ENCODE results near the gene ZC3H7A. TPM values are rescaled to one million over a fixed set of nuclear protein-coding genes. Genes with fewer than 3 reads are reported as not detected.

Gene ZC3H7A
- total and polyA plus RNA-seq, 10 of the 15 experiments (the other 5 are each of a cell fraction or from before 2014, with no cell fraction given), result 46.3 to 188 (median 68.6) TPM

DNA sequence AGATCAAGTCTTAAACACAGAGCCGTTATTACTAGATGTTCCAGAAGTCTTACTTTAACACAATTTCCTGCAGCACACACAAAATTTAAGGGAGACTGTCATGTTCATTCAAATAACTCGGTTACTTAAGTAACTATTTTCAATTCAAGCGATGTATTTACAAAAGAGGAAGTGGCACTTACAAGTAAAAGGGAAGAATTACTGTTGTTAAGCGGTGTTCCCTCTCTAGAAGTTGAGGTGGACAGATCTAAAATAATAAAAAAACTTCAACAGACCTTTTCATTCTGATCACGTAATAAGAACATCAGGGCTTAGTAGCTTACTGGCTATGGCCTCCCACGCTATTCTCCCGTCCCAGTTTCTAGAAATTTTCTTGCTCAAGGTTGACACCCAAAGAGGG, 28.2 kb downstream of the ZC3H7A start (continued):
- TF ChIP-seq, protein P1, sequence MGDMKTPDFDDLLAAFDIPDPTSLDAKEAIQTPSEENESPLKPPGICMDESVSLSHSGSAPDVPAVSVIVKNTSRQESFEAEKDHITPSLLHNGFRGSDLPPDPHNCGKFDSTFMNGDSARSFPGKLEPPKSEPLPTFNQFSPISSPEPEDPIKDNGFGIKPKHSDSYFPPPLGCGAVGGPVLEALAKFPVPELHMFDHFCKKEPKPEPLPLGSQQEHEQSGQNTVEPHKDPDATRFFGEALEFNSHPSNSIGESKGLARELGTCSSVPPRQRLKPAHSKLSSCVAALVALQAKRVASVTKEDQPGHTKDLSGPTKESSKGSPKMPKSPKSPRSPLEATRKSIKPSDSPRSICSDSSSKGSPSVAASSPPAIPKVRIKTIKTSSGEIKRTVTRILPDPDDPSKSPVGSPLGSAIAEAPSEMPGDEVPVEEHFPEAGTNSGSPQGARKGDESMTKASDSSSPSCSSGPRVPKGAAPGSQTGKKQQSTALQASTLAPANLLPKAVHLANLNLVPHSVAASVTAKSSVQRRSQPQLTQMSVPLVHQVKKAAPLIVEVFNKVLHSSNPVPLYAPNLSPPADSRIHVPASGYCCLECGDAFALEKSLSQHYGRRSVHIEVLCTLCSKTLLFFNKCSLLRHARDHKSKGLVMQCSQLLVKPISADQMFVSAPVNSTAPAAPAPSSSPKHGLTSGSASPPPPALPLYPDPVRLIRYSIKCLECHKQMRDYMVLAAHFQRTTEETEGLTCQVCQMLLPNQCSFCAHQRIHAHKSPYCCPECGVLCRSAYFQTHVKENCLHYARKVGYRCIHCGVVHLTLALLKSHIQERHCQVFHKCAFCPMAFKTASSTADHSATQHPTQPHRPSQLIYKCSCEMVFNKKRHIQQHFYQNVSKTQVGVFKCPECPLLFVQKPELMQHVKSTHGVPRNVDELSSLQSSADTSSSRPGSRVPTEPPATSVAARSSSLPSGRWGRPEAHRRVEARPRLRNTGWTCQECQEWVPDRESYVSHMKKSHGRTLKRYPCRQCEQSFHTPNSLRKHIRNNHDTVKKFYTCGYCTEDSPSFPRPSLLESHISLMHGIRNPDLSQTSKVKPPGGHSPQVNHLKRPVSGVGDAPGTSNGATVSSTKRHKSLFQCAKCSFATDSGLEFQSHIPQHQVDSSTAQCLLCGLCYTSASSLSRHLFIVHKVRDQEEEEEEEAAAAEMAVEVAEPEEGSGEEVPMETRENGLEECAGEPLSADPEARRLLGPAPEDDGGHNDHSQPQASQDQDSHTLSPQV (IDR thresholded peaks at IDR 0.05), result no peak
- TF ChIP-seq NFIC (IDR thresholded peaks at IDR 0.05; ENCODE audit: low read depth, low read length) (0 out of 2 replicates have a peak, but pooled peaks have one; percentile 20), MXI1 (IDR thresholded peaks at IDR 0.05; ENCODE audit: low read depth, low read length) (no peak), ZNF384 (IDR thresholded peaks at IDR 0.05; ENCODE audit: borderline replicate concordance, low read depth, low read length) (peak; percentile 61; the same call in 1 of the 2 replicates), RAD21 (IDR thresholded peaks at IDR 0.05; ENCODE audit: insufficient read depth, low read depth, low read length) (no peak), HDAC2 (IDR thresholded peaks at IDR 0.05) (no peak), SIN3A (IDR thresholded peaks at IDR 0.05; ENCODE audit: low read depth, low read length) (no peak), KDM1A (IDR thresholded peaks at IDR 0.05; ENCODE audit: borderline replicate concordance) (no peak), ZZZ3 (IDR thresholded peaks at IDR 0.05; ENCODE audit: control insufficient read depth, insufficient read length, low read depth) (no peak), JUNB (IDR thresholded peaks at IDR 0.05) (no peak), MYC (IDR thresholded peaks at IDR 0.05; ENCODE audit: insufficient read depth, insufficient read length, insufficient replicate concordance, low read length, severe bottlenecking) (no peak), PAX8 (IDR thresholded peaks at IDR 0.05) (no peak), ATF2 (IDR thresholded peaks at IDR 0.05; ENCODE audit: low read length) (no peak), EP300 (IDR thresholded peaks at IDR 0.05; ENCODE audit: borderline replicate concordance in 1 of 2, control insufficient read depth in 1 of 2, low read depth in 2 of 2, low read length in 2 of 2) (0 out of 4 replicates have a peak, but pooled peaks of 1 of the 2 experiments have one; percentile 6), DPF2 (IDR thresholded peaks at IDR 0.05) (no peak), NR2F1 (conservative IDR thresholded peaks at IDR 0.05) (no peak)
- TF ChIP-seq, protein P2, sequence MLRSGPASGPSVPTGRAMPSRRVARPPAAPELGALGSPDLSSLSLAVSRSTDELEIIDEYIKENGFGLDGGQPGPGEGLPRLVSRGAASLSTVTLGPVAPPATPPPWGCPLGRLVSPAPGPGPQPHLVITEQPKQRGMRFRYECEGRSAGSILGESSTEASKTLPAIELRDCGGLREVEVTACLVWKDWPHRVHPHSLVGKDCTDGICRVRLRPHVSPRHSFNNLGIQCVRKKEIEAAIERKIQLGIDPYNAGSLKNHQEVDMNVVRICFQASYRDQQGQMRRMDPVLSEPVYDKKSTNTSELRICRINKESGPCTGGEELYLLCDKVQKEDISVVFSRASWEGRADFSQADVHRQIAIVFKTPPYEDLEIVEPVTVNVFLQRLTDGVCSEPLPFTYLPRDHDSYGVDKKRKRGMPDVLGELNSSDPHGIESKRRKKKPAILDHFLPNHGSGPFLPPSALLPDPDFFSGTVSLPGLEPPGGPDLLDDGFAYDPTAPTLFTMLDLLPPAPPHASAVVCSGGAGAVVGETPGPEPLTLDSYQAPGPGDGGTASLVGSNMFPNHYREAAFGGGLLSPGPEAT (IDR thresholded peaks at IDR 0.05; ENCODE audit: low read depth), result no peak; the same call in 1 of the 2 replicates
- TF ChIP-seq, protein P3, sequence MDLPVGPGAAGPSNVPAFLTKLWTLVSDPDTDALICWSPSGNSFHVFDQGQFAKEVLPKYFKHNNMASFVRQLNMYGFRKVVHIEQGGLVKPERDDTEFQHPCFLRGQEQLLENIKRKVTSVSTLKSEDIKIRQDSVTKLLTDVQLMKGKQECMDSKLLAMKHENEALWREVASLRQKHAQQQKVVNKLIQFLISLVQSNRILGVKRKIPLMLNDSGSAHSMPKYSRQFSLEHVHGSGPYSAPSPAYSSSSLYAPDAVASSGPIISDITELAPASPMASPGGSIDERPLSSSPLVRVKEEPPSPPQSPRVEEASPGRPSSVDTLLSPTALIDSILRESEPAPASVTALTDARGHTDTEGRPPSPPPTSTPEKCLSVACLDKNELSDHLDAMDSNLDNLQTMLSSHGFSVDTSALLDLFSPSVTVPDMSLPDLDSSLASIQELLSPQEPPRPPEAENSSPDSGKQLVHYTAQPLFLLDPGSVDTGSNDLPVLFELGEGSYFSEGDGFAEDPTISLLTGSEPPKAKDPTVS (IDR thresholded peaks at IDR 0.05; ENCODE audit: low read depth, low read length), result no peak
- TF ChIP-seq, protein P4, sequence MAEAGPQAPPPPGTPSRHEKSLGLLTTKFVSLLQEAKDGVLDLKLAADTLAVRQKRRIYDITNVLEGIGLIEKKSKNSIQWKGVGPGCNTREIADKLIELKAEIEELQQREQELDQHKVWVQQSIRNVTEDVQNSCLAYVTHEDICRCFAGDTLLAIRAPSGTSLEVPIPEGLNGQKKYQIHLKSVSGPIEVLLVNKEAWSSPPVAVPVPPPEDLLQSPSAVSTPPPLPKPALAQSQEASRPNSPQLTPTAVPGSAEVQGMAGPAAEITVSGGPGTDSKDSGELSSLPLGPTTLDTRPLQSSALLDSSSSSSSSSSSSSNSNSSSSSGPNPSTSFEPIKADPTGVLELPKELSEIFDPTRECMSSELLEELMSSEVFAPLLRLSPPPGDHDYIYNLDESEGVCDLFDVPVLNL (IDR thresholded peaks at IDR 0.05; ENCODE audit: low read depth, low read length), result no peak
